HG03108 (cell line): ENCODE results near the gene TCAF1.
A peak's percentile ranks its signal among the peaks of the same experiment; 100 is the strongest.
"Not testable (repeated sequence)": the region's sequence is repeated elsewhere in the genome, so short reads cannot be mapped to it uniquely, and the experiment has no call there.

Experiments
- ATAC-seq: cut with Tn5 transposase; IDR thresholded peaks from one replicate; pipeline ENCODE4 v1.9.1; 2021; ENCODE audit warnings: moderate library complexity; ENCODE audit not compliant: unreplicated experiment

TCAF1 gene

GRCh38 chr7:143902332-143902899 lies 440 bp upstream of the TCAF1 start:
- no peak for ATAC-seq

- ATAC-seq, result no peak
These were observed 676 bp downstream of the TCAF1 start for GRCh38 chr7:143901332-143901667.

- no peak for ATAC-seq
These were observed 1.7 kb downstream of the TCAF1 start for GRCh38 chr7:143900230-143900766.

GRCh38 chr7:143898810-143899209 lies 3.2 kb downstream of the TCAF1 start:
- no peak for ATAC-seq

GRCh38 chr7:143896667-143897066 lies 5.3 kb downstream of the TCAF1 start:
- no peak for ATAC-seq

- peak; percentile 87 for ATAC-seq
These were observed 9.3 kb downstream of the TCAF1 start for GRCh38 chr7:143892527-143893300.

GRCh38 chr7:143891457-143891856 lies 10.5 kb downstream of the TCAF1 start:
- ATAC-seq, result no peak

- ATAC-seq, result no peak
These were observed 11.4 kb downstream of the TCAF1 start for GRCh38 chr7:143890558-143890957.

- ATAC-seq, result no peak
These were observed 12.9 kb downstream of the TCAF1 start for GRCh38 chr7:143889068-143889467.

GRCh38 chr7:143886826-143887477 lies 15.0 kb downstream of the TCAF1 start:
- no peak for ATAC-seq

- ATAC-seq, result peak; percentile 40
These were observed 16.0 kb downstream of the TCAF1 start for GRCh38 chr7:143885951-143886350.

- peak; percentile 85 for ATAC-seq
These were observed 16.9 kb downstream of the TCAF1 start for GRCh38 chr7:143884969-143885559.

GRCh38 chr7:143884241-143884968 lies 17.6 kb downstream of the TCAF1 start:
- no peak for ATAC-seq

- ATAC-seq, result no peak
These were observed 19.3 kb downstream of the TCAF1 start for GRCh38 chr7:143882604-143883078.

- no peak for ATAC-seq
These were observed 19.9 kb downstream of the TCAF1 start for GRCh38 chr7:143882020-143882603.

GRCh38 chr7:143878884-143879283 lies 23.1 kb downstream of the TCAF1 start:
- no peak for ATAC-seq

- no peak for ATAC-seq
These were observed 24.9 kb downstream of the TCAF1 start for GRCh38 chr7:143877098-143877497.

- no peak for ATAC-seq
These were observed 25.8 kb downstream of the TCAF1 start for GRCh38 chr7:143876218-143876617.

GRCh38 chr7:143873242-143873641 lies 28.7 kb downstream of the TCAF1 start:
- ATAC-seq, result not testable (repeated sequence)

GRCh38 chr7:143871534-143871933 lies 30.4 kb downstream of the TCAF1 start:
- not testable (repeated sequence) for ATAC-seq
